Measurements from ENCODE around the gene CRISPLD2.
"Not testable (repeated sequence)": the region's sequence is repeated elsewhere in the genome, so short reads cannot be mapped to it uniquely, and the experiment has no call there.

The CRISPLD2 gene

GRCh38 chr16:84821728-84822689 lies 2.2 kb downstream of the CRISPLD2 start:
- no peak for DNase-seq (ENCODE audit: insufficient read length, low spot score)
- no peak for FAIRE-seq
- no peak for TF ChIP-seq POLR2A (IDR thresholded peaks at IDR 0.05; ENCODE audit: low read depth, low read length)

GRCh38 chr16:84822990-84823389 lies 3.2 kb downstream of the CRISPLD2 start:
- DNase-seq (ENCODE audit: insufficient read length, low spot score) (no peak), FAIRE-seq (no peak)
- TF ChIP-seq POLR2A (IDR thresholded peaks at IDR 0.05; ENCODE audit: low read depth, low read length) = no peak

GRCh38 chr16:84823484-84823883 lies 3.7 kb downstream of the CRISPLD2 start:
- DNase-seq (ENCODE audit: insufficient read length, low spot score) = no peak
- FAIRE-seq = no peak

GRCh38 chr16:84823926-84824325 lies 4.1 kb downstream of the CRISPLD2 start:
- TF ChIP-seq POLR2A (IDR thresholded peaks at IDR 0.05; ENCODE audit: low read depth, low read length) = no peak
- DNase-seq (ENCODE audit: insufficient read length, low spot score) (no peak), FAIRE-seq (no peak)

More at GRCh38 chr16:84823484-84823883, 3.7 kb downstream of the CRISPLD2 start:
- TF ChIP-seq POLR2A (IDR thresholded peaks at IDR 0.05; ENCODE audit: low read depth, low read length) = no peak

- FAIRE-seq (no peak), DNase-seq (ENCODE audit: insufficient read length, low spot score) (no peak)
- no peak for TF ChIP-seq POLR2A (IDR thresholded peaks at IDR 0.05; ENCODE audit: low read depth, low read length)
Observed at GRCh38 chr16:84825896-84826557, 6.2 kb downstream of the CRISPLD2 start.

- FAIRE-seq (no peak), DNase-seq (ENCODE audit: insufficient read length, low spot score) (no peak)
- TF ChIP-seq POLR2A (IDR thresholded peaks at IDR 0.05; ENCODE audit: low read depth, low read length) = no peak
Observed at GRCh38 chr16:84826558-84826941, 6.8 kb downstream of the CRISPLD2 start.

GRCh38 chr16:84827131-84827574 lies 7.4 kb downstream of the CRISPLD2 start:
- no peak for FAIRE-seq
- TF ChIP-seq POLR2A (IDR thresholded peaks at IDR 0.05; ENCODE audit: low read depth, low read length) = no peak
- no peak for DNase-seq (ENCODE audit: insufficient read length, low spot score)

- no peak for TF ChIP-seq POLR2A (IDR thresholded peaks at IDR 0.05; ENCODE audit: low read depth, low read length)
- DNase-seq (ENCODE audit: insufficient read length, low spot score) (no peak), FAIRE-seq (no peak)
Observed at GRCh38 chr16:84827897-84828296, 8.1 kb downstream of the CRISPLD2 start.

GRCh38 chr16:84828322-84828721 lies 8.5 kb downstream of the CRISPLD2 start:
- no peak for TF ChIP-seq POLR2A (IDR thresholded peaks at IDR 0.05; ENCODE audit: low read depth, low read length)

GRCh38 chr16:84829168-84829965 lies 9.6 kb downstream of the CRISPLD2 start:
- FAIRE-seq = no peak
- peak; percentile 57 for DNase-seq (ENCODE audit: insufficient read length, low spot score)
- no peak for TF ChIP-seq POLR2A (IDR thresholded peaks at IDR 0.05; ENCODE audit: low read depth, low read length)

More at GRCh38 chr16:84828322-84828721, 8.5 kb downstream of the CRISPLD2 start:
- FAIRE-seq (no peak), DNase-seq (ENCODE audit: insufficient read length, low spot score) (no peak)

- no peak for TF ChIP-seq POLR2A (IDR thresholded peaks at IDR 0.05; ENCODE audit: low read depth, low read length)
- DNase-seq (ENCODE audit: insufficient read length, low spot score) = no peak
- no peak for FAIRE-seq
Observed at GRCh38 chr16:84830765-84831384, 11.1 kb downstream of the CRISPLD2 start.

GRCh38 chr16:84831728-84832127 lies 11.9 kb downstream of the CRISPLD2 start:
- FAIRE-seq; DNase-seq (ENCODE audit: insufficient read length, low spot score): not testable (repeated sequence)

- FAIRE-seq (no peak), DNase-seq (ENCODE audit: insufficient read length, low spot score) (no peak)
- no peak for TF ChIP-seq POLR2A (IDR thresholded peaks at IDR 0.05; ENCODE audit: low read depth, low read length)
Observed at GRCh38 chr16:84832488-84833143, 12.8 kb downstream of the CRISPLD2 start.

All from H54 (cell line).